ENCODE measurements around the gene SDR42E1. TPM values are rescaled to one million over a fixed set of nuclear protein-coding genes. Genes with fewer than 3 reads are reported as not detected.

The SDR42E1 gene
- total RNA-seq, 2 experiments from 2014 or later: under 0.01 to 0.65 TPM

- Histone ChIP-seq H3K4me2 (ENCODE audit: low read length) (no peak overlapping the region), H3K4me1 (ENCODE audit: insufficient read depth, low read length, poor library complexity, severe bottlenecking) (no peaks in the 10 kb centered on the region), H3K27ac (ENCODE audit: low read depth, low read length, poor library complexity, severe bottlenecking) (no peak overlapping the region), H3K36me3 (ENCODE audit: insufficient read depth, low read length) (no peaks in the 10 kb centered on the region), H2AFZ (ENCODE audit: low read length) (no peak overlapping the region), H3K9me2 (ENCODE audit: insufficient read depth, low read length) (no peaks in the 10 kb centered on the region), H3K79me2 (ENCODE audit: insufficient read depth, low read depth, low read length) (no peaks in the 10 kb centered on the region), H3K9me3 (ENCODE audit: low read length) (no peaks in the 10 kb centered on the region), H4K20me1 (ENCODE audit: insufficient read depth, low read length) (no peaks in the 10 kb centered on the region), H3K4me3 (ENCODE audit: low read depth, low read length, poor library complexity, severe bottlenecking) (no peak overlapping the region)
- ChIA-PET CTCF (ENCODE audit: unreplicated experiment) (no interaction called here), POLR2A (no interaction called here)
- BruUV-seq (replicated peaks): no TSS peak
- no peak for DNase-seq (ENCODE audit: low spot score)
- TF ChIP-seq, protein P1, sequence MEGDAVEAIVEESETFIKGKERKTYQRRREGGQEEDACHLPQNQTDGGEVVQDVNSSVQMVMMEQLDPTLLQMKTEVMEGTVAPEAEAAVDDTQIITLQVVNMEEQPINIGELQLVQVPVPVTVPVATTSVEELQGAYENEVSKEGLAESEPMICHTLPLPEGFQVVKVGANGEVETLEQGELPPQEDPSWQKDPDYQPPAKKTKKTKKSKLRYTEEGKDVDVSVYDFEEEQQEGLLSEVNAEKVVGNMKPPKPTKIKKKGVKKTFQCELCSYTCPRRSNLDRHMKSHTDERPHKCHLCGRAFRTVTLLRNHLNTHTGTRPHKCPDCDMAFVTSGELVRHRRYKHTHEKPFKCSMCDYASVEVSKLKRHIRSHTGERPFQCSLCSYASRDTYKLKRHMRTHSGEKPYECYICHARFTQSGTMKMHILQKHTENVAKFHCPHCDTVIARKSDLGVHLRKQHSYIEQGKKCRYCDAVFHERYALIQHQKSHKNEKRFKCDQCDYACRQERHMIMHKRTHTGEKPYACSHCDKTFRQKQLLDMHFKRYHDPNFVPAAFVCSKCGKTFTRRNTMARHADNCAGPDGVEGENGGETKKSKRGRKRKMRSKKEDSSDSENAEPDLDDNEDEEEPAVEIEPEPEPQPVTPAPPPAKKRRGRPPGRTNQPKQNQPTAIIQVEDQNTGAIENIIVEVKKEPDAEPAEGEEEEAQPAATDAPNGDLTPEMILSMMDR (conservative IDR thresholded peaks at IDR 0.05; ENCODE audit: low read length): no peak
- intact Hi-C loops (cut with micrococcal nuclease; ENCODE audit: unreplicated experiment): no loop called here
Measured at GRCh38 chr16:82024883-82025282, 13.6 kb upstream of the SDR42E1 start.

DNA sequence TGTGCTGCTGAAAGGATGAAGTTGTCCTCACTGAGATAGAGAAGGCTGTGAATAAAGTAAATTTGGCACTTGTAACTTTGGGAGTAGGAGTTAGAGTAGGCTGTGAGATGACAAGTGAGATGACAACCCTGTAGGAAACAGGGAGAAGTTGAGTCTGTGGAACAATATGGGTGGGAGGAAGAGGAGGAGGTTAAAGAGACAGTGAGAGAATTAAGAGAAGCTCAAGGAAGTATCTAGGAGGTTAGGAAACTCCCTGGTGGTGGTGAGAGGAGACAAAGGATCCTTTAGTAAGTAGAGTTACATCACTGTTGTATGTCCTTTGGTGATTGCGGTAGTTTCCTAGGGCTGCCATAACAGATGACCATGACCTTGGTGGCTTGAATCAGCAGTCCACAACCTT is 13.0 kb upstream of the SDR42E1 start:
- BruUV-seq (replicated peaks): no TSS peak
- no peak for DNase-seq (ENCODE audit: low spot score)
- no peak overlapping the region for H3K4me3 ChIP-seq (ENCODE audit: low read depth, low read length, poor library complexity, severe bottlenecking)
- H3K79me2 ChIP-seq (ENCODE audit: insufficient read depth, low read depth, low read length): no peaks in the 10 kb centered on the region
- CTCF ChIA-PET (ENCODE audit: unreplicated experiment): no interaction called here
- H3K27ac ChIP-seq (ENCODE audit: low read depth, low read length, poor library complexity, severe bottlenecking): no peak overlapping the region
- H3K36me3 ChIP-seq (ENCODE audit: insufficient read depth, low read length): no peaks in the 10 kb centered on the region
- POLR2A ChIA-PET: no interaction called here
- H2AFZ ChIP-seq (ENCODE audit: low read length): no peak overlapping the region
- TF ChIP-seq, protein P1 (conservative IDR thresholded peaks at IDR 0.05; ENCODE audit: low read length): no peak
- no peak for TF ChIP-seq EZH2phosphoT487 (IDR thresholded peaks at IDR 0.05; ENCODE audit: borderline replicate concordance, low read depth, low read length)
- no peaks in the 10 kb centered on the region for H3K4me1 ChIP-seq (ENCODE audit: insufficient read depth, low read length, poor library complexity, severe bottlenecking)
- H3K9me3 ChIP-seq (ENCODE audit: low read length): no peaks in the 10 kb centered on the region
- intact Hi-C loops (cut with micrococcal nuclease; ENCODE audit: unreplicated experiment): no loop called here
- no peaks in the 10 kb centered on the region for H3K9me2 ChIP-seq (ENCODE audit: insufficient read depth, low read length)
- no peak overlapping the region for H3K4me2 ChIP-seq (ENCODE audit: low read length)
- no peaks in the 10 kb centered on the region for H4K20me1 ChIP-seq (ENCODE audit: insufficient read depth, low read length)

- Histone ChIP-seq H3K4me1 (ENCODE audit: insufficient read depth, low read length, poor library complexity, severe bottlenecking) (no peaks in the 10 kb centered on the region), H3K4me2 (ENCODE audit: low read length) (no peak overlapping the region), H3K9me2 (ENCODE audit: insufficient read depth, low read length) (no peaks in the 10 kb centered on the region), H2AFZ (ENCODE audit: low read length) (no peak overlapping the region), H3K36me3 (ENCODE audit: insufficient read depth, low read length) (no peaks in the 10 kb centered on the region), H4K20me1 (ENCODE audit: insufficient read depth, low read length) (no peaks in the 10 kb centered on the region), H3K79me2 (ENCODE audit: insufficient read depth, low read depth, low read length) (no peaks in the 10 kb centered on the region), H3K9me3 (ENCODE audit: low read length) (no peaks in the 10 kb centered on the region), H3K27ac (ENCODE audit: low read depth, low read length, poor library complexity, severe bottlenecking) (no peak overlapping the region), H3K4me3 (ENCODE audit: low read depth, low read length, poor library complexity, severe bottlenecking) (no peak overlapping the region)
- CTCF ChIA-PET (ENCODE audit: unreplicated experiment): no interaction called here
- intact Hi-C loops (cut with micrococcal nuclease; ENCODE audit: unreplicated experiment): no loop called here
- POLR2A ChIA-PET: no interaction called here
- no TSS peak for BruUV-seq (replicated peaks)
- TF ChIP-seq, protein P1 (conservative IDR thresholded peaks at IDR 0.05; ENCODE audit: low read length): no peak
- TF ChIP-seq EZH2phosphoT487 (IDR thresholded peaks at IDR 0.05; ENCODE audit: borderline replicate concordance, low read depth, low read length): no peak
- no peak for DNase-seq (ENCODE audit: low spot score)
Measured at GRCh38 chr16:82023206-82023605, 11.9 kb upstream of the SDR42E1 start.

Data from OCI-LY7 (cell line).